Erythroblast (primary cell): ENCODE data around the gene SLC27A6.

Source experiments
- GATA1 ChIP-seq: IDR thresholded peaks from 2 replicates; pipeline ENCODE4 v1.6.1; 2011; ENCODE audit warnings: low read depth, mild to moderate bottlenecking, control low read depth, low read length, moderate library complexity
- POLR2A ChIP-seq: IDR thresholded peaks from 2 replicates; pipeline ENCODE4 v1.6.1; 2011; ENCODE audit warnings: mild to moderate bottlenecking, low read length

- TF ChIP-seq POLR2A: no peak
- TF ChIP-seq GATA1: no peak
These were observed 23.2 kb downstream of the SLC27A6 start for GRCh38 chr5:128988476-128988875.
